ENCODE results near the gene HOXA3.

The HOXA3 gene

DNA sequence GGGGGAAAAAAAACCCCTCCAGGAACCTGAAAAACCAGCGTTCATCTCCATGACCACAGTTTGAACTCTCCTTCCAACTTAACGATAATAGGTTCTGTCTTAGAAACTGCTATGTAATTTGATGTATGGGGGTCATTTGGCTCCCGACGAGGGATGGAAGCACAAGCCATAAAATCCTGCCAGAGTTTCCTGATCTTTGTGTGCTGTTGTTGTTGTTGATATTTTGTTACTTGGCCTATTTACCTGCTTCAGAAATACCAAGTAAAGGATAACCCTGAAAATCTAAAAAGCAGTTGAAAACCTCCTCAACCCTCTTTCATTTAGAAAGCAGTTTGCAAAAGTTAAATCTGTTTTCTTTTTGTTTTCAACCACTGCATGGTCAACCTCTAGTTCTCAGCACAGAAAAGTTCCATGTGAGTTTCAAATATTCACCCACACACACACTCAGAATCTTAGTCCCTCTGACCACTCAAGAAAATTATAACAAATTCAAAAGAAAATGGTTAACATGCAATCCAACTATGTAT, 40.6 kb downstream of the HOXA3 start:
- DNase-seq, result no peak

DNA sequence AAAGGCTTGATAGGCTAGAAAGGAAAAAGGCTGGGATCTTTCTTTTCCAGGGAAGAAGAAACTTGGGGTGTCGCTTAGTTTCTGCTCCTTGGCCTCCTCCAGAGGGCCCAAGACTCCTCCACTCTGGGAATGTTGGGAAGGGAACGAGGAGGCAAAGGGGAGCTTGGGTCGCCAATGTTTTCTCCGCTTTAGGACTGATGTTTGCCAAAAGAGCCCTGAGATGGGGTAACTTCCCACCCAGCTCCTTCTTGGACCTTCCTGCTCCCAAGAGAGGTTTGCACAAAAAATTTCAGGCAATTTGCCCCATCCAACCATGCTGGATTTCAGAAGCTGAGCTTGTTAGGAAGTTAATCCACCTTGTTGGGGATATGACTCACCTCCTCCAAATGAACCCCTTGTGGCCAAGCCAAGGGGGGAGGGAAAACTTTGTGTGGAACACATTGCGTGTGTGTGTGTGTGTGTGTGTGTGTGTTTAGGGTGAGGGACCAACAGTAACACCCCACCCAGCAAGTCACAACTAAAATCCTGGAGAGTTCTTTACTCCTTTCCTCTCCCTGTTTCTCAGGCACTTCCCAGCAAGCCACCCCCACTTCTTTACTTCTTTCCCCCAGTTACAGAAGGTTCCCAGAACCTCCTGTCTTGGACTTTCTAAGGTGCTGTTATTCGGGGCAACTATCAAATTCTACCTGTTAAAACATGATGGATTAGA, 41.2 kb downstream of the HOXA3 start:
- DNase-seq, result no peak

DNA sequence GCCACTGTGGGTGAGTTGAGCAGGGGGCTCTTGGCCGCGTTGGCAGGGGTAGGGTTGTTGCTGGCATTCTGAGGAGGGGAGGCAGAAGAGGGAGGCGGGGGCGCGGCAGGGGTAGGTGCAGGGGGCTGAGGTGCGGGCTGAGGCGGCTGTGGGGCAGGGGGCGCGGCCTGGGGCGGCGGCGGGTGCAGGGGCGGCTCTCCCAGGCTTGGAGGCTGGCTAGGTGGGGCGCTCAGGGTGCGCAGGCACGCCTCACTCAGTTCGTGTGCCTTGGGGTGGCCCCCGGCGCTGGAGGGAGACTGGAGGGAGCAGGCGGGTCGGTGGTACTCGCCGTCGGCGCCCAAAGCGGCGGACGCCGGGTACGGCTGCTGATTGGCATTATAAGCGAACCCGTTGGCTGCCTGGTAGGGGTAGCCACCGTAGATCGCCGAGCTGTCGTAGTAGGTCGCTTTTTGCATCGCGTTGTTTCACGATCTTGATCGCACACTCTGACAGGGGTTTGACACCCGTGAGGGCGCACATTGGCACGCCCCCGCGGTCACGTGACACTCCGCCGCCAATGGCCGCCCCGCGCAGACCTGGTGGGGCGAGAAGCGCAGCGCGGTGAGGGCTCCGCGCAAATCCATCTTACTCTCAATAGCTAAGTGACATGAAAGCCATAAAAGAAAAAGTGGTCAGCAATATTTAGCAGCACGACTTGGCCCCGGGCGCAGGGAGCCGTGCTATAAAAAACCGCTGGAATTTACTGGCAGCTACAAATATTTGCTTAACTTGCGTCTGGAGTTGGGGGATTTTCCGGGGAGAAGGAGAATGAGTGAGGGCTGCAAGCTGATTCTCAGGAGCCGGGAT, 42.0 kb downstream of the HOXA3 start:
- no peak for DNase-seq

DNA sequence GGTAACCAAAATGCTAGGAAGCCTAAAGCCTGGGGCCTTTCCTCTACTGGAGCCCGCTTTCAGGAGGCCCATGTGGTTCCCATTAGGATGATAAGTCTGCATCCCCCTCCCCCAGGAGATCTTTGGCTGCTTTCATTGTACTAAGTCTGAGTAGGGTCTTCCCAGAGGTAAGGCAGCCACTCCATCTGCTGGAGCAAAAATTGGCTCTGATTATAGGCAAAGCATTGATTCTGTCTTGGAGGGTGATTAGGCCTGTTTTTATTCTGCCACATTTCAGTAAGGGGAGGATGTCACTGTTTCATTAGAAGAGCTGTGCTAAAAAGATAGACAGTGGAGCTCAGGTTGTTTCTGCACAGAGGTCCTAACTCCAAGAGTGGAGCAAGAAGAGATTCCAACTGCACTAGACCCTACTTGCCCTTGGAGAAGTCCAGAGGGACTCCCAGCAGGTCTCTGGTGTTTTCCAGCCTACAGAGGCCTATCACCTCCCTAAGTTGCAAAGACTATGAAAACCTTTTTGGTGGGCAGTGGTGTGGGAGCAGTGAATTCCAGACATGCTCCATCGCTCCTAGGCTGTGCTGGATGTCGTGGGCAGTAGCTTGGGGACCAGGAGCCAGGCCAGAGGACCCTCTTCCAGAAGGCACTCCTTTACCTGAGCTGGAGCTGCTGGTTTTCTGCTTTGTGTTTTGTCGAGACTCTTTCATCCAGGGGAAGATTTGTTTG, 42.8 kb downstream of the HOXA3 start:
- no peak for DNase-seq

DNA sequence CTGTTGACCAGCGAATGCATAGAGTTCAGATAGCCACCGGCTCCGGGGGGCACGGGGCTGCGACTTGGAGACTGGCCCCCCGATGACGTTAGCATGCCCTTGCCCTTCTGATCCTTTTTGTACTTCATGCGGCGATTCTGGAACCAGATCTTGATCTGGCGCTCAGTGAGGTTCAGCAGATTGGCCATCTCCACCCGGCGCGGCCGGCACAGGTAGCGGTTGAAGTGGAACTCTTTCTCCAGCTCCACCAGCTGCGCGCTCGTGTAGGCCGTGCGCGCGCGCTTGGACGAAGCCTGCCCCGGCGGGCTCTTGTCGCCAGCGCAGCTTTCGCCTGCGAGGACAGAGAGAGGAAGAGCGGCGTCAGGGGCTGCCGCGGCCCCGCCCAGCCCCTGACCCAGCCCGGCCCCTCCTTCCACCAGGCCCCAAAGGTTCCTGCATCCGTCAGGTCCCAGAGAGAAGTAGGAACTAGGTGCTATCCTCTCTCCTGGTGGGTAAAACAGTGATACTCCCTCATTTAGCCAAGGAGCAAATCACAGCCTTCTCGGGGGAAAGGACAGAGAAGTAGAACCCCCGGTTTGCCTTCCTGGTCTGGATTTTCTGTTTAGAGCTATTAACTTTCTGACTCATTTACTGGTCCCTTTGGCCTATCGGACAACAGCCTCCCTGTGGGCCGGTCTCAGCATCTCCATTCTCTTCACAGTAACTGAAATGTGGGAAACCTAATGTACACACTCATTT, 43.8 kb downstream of the HOXA3 start:
- no peak for DNase-seq

DNA sequence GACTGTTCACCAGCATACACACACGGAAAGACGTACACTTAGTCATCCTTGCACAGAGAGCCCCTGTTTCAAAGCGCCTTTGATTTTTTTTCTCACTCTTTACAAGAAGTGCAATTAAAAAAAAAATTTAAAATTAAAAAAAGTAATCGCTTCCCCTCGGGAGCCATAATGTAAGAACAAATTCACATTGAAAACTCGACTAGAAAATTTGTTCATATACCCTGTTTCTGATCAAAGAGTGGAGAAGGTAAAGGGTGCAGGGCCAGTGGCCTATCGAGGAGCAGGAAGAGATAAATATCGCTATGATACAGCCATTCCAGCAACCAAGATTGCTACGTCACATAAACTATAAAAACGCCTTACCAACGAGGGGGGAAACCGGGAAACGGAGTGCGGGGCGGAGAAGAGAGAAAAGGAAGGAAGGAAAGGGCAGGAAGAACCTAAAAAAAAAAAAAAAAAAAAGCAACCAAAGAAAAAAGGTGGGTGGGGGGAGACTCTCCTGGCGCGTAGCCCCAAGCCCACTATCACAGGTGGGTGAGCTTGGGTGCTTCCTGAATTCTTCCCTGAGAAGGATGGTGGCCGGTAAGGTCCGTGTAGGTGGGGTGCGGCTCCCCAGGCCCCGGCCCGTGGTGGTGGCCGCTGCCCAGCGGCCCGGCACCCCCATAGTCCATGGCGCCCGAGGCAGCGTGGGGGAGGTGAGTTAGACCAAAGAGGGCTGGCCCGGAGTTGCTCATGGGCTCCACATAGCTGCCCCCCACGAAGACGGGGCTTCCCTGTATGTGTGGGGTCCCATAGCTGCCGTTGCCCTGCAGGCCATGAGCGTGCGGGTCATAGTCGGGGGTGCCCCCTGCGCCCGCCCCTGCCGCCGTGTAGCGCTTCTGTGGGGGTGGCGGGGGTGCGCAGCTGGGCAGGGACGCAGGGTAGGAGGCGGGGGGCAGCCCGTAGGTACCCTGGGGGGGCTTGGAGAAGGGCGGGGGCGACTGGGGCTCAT, 44.7 kb downstream of the HOXA3 start:
- no peak for DNase-seq

DNA sequence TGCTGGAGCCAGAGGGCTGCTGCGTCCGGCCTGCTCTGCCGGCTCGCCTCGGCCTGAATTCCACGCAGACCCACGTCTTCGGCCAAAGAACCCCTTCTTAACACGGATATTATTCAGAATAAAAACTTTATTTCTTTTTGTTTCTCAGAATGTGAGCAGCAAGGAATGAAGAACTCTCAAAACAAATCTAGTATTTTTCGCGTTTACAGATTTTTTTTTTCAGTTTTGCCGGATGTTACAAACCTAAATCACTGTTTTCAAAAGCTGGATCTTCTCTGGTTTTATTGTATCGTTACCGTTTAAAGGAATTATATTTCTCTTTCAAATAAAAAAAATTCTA, 45.5 kb downstream of the HOXA3 start:
- DNase-seq, result no peak

DNA sequence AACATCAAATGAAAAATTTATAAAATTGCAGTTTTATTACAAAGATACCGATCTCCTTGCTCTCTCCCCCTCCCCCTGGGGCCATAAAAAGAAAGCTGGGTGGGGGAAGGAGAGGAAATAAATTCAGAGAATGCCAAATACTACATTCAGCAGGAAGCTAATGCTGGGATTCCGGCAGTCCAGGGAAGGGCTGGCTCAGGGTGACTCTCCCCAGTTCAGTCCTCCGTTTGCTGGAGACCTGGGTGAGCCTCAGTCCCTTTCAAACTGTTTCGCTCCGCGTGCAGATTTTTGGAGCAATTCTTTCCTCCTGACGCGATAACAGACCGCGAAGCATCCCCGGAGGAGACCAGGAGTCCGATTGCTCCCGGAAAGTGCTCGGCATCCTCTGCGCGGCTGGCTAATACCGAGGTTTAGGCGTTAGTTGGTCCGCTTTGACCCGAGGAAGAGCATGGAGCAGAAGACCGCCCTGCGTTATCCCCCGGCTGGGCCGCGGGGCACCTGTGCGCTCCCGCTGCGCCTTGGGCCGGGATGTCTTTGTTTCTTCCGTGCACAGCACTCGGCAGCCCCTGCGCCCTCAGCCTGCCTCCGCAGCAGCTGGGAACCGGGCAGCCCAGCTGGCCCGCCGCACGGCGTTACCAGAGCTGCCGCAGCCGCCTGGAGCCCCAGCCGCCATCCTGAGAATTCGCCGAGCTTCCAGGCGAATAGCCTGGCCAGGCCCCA, 46.0 kb downstream of the HOXA3 start:
- no peak for DNase-seq

DNA sequence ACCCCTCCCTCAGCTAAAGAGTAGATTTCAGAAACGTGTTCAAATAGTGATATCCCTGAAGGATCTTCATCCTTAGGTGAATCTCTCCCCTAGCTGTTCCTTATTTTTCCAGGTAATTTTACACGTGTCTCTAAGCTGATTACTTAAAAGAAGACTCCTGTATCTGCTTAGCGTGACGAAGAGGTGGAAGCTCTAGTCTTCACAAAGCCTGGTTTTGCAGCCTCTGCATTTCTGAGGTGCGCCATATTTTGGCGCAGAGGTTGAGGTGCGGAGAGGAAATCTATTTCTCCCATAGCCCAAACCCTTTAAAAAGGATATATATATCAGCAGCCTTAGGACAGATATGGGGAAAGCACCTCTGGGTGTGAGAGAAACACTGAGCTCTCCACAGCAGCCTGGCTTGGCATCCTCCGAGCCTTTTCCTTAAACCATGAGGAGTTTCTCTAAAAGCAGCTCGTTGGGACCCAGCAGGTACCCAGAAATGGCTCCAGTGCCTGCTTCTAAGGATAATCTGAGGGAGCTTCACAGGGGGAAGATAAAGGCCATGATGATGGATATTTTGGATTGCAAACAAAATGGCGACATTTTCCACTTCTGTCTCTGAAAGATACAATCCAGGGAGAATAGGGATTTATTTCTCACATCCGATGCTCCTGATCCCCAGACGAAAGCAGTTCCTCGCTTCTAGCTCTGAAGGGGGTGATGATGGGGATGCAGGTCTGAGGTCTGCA, 46.9 kb downstream of the HOXA3 start:
- no peak for DNase-seq

DNA sequence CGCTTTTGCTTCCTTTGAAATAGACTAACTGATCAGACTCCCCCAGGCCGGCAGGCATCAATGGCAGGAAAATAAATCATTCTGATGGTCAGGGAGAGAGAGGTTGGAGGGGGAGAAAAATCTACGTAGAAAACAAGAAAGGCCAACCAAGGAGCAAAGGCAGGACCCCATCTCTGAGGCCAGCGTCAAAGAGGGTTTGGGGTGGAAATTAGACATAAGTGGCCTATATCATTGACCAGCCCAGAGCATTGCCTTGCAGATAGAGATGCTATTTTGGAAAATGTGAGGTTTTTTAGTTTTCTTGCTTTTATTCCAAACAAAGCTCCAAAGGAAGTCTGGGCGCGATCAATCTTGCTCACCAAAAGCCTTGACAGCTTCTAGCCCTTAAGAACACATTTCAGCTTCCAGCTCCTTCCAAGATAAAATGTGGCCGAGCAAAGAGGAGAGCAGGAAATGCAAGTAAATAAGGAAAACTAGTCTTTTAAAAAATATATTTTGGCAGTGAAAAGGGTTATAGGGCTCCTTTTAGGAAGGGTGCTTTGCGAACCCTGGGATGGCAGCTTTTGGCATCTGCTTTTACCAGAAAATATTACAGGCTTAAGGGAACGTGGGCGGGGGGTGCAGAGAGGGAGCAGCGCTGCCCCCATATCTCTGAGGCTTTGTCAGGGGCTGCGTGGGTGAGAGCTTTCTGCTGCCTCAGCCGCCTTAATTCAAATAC, 47.9 kb downstream of the HOXA3 start:
- DNase-seq, result no peak

DNA sequence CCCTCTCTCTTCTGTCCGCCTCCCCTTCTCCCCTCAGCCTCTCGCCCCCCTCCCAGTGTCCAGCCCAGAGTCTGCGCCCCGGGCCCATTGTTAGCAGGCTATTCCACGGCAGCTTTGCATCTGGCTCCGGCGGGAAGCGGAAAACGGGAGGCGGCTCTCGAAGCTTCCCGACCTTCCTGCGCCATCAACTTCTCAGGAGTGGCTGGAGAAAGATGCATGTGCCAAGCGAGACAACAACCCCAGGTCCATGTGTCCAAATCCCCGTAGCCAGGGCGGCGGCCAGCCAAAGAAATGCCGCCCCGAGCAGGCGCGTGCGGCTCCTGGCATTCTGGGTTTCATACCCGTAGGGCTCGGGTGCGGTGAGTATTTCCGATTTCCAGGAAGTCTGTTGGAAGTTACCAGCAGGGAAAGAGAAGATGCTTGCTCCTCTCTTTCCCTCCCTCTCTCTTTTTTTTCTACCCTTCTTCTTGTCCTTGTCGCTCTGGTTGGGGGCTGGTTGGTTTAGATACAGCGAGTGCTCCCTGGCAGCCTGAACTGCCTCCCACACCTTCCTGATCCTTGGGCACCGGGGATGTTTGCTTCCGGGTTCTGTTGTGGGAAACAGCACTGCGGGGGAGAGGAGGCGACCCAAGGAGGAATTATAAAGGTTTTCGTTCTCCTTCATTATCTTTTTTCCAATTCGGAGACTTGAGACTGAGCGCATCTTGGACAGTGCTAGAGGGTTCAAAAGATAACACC, 48.7 kb downstream of the HOXA3 start:
- DNase-seq, result no peak

DNA sequence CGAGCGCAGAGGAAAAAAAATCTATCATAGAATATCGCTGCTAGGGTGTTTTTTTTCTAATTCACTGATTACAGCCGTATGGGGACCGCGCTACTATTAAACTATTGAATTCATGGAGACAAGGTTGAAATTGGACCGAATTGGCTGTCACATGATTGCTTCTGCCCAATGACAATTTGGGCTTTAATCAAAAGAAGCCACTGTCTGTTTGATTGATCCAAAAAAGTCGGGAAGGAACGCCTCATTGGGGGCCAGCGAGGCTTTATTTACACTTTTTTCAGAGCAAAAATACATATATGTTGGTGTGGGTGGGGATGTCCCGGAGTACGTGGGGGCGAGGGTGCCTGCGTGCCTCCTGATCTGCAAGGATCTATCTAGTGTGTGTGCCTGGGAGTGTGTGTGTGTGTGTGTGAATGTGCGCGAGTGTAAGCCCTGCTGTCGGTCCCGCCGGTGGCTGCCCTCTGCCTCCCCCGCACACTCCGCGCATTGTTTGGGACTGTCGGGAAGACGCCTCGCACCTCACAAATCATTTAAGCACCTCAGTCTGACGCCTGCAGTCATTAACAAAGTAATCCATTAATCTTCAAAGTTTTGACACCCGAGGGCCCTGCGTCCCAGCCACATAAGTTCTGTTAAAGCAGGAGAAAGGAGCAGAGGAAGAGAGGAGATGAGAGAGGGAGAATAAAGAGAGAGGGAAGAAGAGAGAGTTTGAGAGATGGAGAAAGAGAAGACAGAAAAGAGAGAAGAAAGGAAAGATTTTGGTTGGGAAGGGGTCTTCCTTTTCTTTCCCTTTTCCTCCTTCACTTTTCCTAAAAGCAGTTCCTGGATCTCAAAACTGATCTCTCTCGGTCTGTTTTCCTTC, 49.6 kb downstream of the HOXA3 start, which contains the start of gene HOXA2:
Gene HOXA2 (minus strand): TSS at position 103 of the 862 bp plus-strand sequence. CDS start 183 bp downstream, outside the sequence.
- no peak for DNase-seq

DNA sequence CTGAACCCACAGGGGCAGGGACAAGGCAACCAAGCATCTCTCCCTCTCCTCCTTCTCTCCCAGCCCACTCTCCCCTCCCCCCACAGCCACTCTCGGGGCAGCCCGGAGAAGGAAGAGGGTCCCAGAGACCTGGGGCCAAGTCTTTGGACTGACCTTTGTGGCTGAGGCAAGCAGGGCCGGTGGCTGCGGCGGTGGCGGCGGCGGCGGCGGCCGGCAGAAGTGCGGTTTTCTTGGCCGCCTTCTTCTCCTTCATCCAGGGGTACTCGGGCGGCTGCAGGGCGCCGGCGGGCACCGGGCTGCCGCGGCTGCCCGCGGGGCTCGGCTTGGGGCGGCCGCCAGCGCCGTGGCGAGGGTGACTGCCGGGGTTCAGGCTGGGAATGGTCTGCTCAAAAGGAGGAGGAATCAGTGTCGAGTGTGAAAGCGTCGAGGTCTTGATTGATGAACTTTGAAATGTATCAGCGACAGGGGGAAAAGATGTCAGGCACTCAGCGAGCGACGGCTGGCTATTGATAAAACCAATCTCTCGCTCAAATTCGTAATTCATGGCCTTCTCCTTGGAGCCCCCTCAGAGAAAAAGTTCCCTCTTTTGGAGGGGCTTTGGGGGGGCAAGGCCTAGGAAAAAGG, 50.3 kb downstream of the HOXA3 start:
- no peak for DNase-seq

DNA sequence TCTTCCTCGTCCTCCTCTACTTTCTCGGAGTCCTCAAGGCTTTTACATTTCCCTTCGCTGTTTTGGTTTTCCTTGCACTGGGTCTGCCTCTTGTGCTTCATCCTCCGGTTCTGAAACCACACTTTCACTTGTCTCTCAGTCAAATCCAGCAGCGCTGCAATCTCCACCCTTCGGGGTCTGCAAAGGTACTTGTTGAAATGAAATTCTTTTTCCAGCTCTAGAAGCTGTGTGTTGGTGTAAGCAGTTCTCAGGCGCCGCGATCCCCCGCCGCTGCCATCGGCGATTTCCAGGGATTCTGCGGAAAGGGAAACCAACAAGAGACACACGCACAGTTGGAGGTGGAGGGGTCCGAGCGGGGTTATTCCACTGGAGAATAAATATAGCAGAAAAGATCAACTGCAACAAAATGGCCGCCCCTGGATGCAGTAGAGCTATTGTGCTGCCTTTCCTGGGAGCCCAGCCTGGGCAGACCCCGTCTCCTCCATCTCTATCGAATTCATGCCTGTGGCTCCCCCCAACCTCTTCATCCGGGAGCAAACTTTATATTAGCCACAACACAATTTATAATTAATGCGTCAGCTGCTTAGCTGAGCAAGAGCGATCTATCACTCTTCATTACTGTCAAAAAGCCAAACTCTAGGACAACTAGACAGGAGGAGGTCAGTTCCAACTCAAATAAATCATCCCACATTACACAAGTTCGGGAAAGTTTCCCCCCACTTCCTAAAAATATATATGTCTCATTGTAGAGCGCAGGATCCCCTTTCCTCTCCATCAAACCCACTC, 51.0 kb downstream of the HOXA3 start:
- no peak for DNase-seq

DNA sequence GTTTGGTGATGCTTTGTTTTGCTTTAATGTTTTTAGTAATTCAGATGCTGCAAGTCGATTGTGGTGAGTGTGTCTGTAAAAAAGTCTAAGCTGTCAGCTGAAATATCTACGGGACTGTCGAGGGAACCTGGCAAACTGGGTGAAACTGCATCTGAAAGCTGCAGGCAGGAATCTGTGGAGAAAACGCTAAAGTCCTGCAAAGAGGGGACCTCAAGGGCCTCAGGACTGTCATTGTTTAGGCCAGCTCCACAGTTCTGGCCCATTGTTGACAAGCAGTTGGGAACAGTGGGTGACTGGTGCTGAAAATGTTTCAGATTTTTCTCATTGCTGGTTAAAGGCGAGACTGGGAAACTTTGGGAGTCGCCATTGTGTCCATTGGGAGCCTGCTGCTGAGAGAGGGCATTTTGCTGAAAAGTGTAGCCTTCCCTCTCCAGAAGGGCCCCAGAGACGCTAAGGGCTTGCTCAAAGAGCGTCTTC, 51.7 kb downstream of the HOXA3 start:
- no peak for DNase-seq

Measured in SHP77 treated with DMSO at 0.1 percent for 48 hours (cell line).